ENCODE results near the gene ALDH1L2.

Gene ALDH1L2

DNA sequence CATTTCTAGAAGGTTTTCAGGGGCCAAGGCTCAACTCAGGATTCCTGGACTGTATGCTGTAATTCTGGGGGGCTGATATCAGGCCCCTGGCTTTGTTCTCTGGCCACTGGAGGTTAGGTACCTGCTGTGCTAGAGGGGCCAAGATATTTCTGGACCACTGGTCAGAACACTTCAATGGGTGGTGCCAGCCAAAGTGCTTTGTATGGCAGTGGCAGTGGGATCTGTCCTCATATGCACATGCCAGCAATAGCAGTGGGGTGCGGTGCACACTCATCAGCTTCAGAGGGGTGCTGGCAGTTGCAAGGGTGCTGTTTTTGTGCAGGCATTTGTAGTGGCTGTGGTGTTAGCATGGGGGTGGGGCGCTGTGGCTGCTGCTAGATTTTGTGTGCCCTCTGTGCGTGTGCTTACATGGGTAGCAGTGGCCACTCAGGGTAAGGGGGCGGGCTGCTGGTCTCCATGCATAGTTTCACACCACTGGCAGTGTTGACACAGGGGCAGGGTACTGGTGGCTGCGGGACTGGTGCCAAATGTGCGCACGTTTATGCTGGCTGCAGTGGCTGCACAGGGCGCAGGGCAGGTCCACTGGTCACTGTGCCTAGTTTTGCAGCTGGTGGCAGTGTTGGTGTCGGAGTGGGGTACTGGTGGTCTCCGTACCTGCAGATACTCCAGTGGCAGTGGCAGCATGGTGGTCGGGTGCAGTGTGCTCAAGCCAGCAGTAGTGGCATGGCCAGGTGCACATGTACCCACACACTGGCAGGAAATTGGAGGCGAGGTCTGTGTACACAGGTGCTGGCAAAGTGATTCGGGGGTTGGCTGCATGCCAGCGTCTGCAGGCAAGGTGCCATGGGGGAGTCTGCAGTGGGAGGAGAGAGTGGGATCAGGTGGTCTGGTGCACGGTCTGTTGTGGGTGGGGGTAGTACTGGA is 85.6 kb downstream of the ALDH1L2 start:
- H3K27me3 ChIP-seq (ENCODE audit: low read depth, low read length): no peaks in the 10 kb centered on the region
- no peak overlapping the region for H2AFZ ChIP-seq (ENCODE audit: low read depth, low read length)
- H3K36me3 ChIP-seq (replicated peaks; ENCODE audit: low read depth, low read length): peaks cover 77% of the 10 kb centered on the region
- H3K9me3 ChIP-seq (ENCODE audit: insufficient read depth, low read length): no peaks in the 10 kb centered on the region
- TF ChIP-seq EZH2phosphoT487 (IDR thresholded peaks at IDR 0.05; ENCODE audit: low read depth): no peak
- TF ChIP-seq, protein P1, sequence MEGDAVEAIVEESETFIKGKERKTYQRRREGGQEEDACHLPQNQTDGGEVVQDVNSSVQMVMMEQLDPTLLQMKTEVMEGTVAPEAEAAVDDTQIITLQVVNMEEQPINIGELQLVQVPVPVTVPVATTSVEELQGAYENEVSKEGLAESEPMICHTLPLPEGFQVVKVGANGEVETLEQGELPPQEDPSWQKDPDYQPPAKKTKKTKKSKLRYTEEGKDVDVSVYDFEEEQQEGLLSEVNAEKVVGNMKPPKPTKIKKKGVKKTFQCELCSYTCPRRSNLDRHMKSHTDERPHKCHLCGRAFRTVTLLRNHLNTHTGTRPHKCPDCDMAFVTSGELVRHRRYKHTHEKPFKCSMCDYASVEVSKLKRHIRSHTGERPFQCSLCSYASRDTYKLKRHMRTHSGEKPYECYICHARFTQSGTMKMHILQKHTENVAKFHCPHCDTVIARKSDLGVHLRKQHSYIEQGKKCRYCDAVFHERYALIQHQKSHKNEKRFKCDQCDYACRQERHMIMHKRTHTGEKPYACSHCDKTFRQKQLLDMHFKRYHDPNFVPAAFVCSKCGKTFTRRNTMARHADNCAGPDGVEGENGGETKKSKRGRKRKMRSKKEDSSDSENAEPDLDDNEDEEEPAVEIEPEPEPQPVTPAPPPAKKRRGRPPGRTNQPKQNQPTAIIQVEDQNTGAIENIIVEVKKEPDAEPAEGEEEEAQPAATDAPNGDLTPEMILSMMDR (IDR thresholded peaks at IDR 0.05; ENCODE audit: low read depth, low read length): no peak
- no peak overlapping the region for H3K4me3 ChIP-seq (ENCODE audit: low read length)
- no peak overlapping the region for H3K4me2 ChIP-seq (ENCODE audit: low read length)
- H3K9ac ChIP-seq (ENCODE audit: low read length): no peak overlapping the region
- H3K27ac ChIP-seq (ENCODE audit: low read length): no peak overlapping the region
- no peaks in the 10 kb centered on the region for H4K20me1 ChIP-seq (ENCODE audit: insufficient read depth, low read length)
- no peaks in the 10 kb centered on the region for H3K79me2 ChIP-seq (ENCODE audit: low read length)
- no peaks in the 10 kb centered on the region for H3K4me1 ChIP-seq (ENCODE audit: low read length)

- no peaks in the 10 kb centered on the region for H3K4me1 ChIP-seq (ENCODE audit: low read length)
- H3K79me2 ChIP-seq (ENCODE audit: low read length): no peaks in the 10 kb centered on the region
- no peaks in the 10 kb centered on the region for H3K27me3 ChIP-seq (ENCODE audit: low read depth, low read length)
- H3K27ac ChIP-seq (ENCODE audit: low read length): no peak overlapping the region
- TF ChIP-seq, protein P1 (IDR thresholded peaks at IDR 0.05; ENCODE audit: low read depth, low read length): no peak
- TF ChIP-seq EZH2phosphoT487 (IDR thresholded peaks at IDR 0.05; ENCODE audit: low read depth): no peak
- no peak overlapping the region for H3K4me2 ChIP-seq (ENCODE audit: low read length)
- H2AFZ ChIP-seq (ENCODE audit: low read depth, low read length): no peak overlapping the region
- H3K36me3 ChIP-seq (replicated peaks; ENCODE audit: low read depth, low read length): peaks cover 76% of the 10 kb centered on the region
- H3K9ac ChIP-seq (ENCODE audit: low read length): no peak overlapping the region
- H3K9me3 ChIP-seq (ENCODE audit: insufficient read depth, low read length): no peaks in the 10 kb centered on the region
- no peaks in the 10 kb centered on the region for H4K20me1 ChIP-seq (ENCODE audit: insufficient read depth, low read length)
- no peak overlapping the region for H3K4me3 ChIP-seq (ENCODE audit: low read length)
These were observed 86.7 kb downstream of the ALDH1L2 start for GRCh38 chr12:104997541-104997940.

- Histone ChIP-seq H3K4me1 (ENCODE audit: low read length) (peaks cover 17% of the 10 kb centered on the region), H2AFZ (ENCODE audit: low read depth, low read length) (no peak overlapping the region), H4K20me1 (ENCODE audit: insufficient read depth, low read length) (no peaks in the 10 kb centered on the region), H3K36me3 (replicated peaks; ENCODE audit: low read depth, low read length) (peaks cover 74% of the 10 kb centered on the region), H3K27me3 (ENCODE audit: low read depth, low read length) (no peaks in the 10 kb centered on the region), H3K27ac (ENCODE audit: low read length) (no peak overlapping the region), H3K4me3 (ENCODE audit: low read length) (no peak overlapping the region), H3K9ac (ENCODE audit: low read length) (no peak overlapping the region), H3K79me2 (ENCODE audit: low read length) (peaks cover 19% of the 10 kb centered on the region), H3K4me2 (ENCODE audit: low read length) (no peak overlapping the region), H3K9me3 (ENCODE audit: insufficient read depth, low read length) (no peaks in the 10 kb centered on the region)
- no peak for TF ChIP-seq EZH2phosphoT487 (IDR thresholded peaks at IDR 0.05; ENCODE audit: low read depth)
These were observed 89.9 kb downstream of the ALDH1L2 start for GRCh38 chr12:104994336-104994735.

GRCh38 chr12:104991565-104992128 is 92.6 kb downstream of the ALDH1L2 start:
- no peak overlapping the region for H2AFZ ChIP-seq (ENCODE audit: low read depth, low read length)
- H4K20me1 ChIP-seq (ENCODE audit: insufficient read depth, low read length): no peaks in the 10 kb centered on the region
- H3K9ac ChIP-seq (ENCODE audit: low read length): no peak overlapping the region
- H3K36me3 ChIP-seq (replicated peaks; ENCODE audit: low read depth, low read length): peaks cover 75% of the 10 kb centered on the region
- peaks cover 45% of the 10 kb centered on the region for H3K79me2 ChIP-seq (ENCODE audit: low read length)
- H3K27ac ChIP-seq (ENCODE audit: low read length): peak overlapping the region; percentile 3; the same call in 1 of the 2 replicates
- no peaks in the 10 kb centered on the region for H3K9me3 ChIP-seq (ENCODE audit: insufficient read depth, low read length)
- peak overlapping the region; percentile 24; the same call in 1 of the 2 replicates for H3K4me2 ChIP-seq (ENCODE audit: low read length)
- H3K4me3 ChIP-seq (ENCODE audit: low read length): no peak overlapping the region
- TF ChIP-seq EZH2phosphoT487 (IDR thresholded peaks at IDR 0.05; ENCODE audit: low read depth): no peak
- TF ChIP-seq, protein P1 (IDR thresholded peaks at IDR 0.05; ENCODE audit: low read depth, low read length): no peak
- H3K4me1 ChIP-seq (ENCODE audit: low read length): peaks cover 31% of the 10 kb centered on the region
- H3K27me3 ChIP-seq (ENCODE audit: low read depth, low read length): no peaks in the 10 kb centered on the region

Data from OCI-LY3 (cell line).